A673 (cell line): ENCODE data around the gene TMEM185B. TPM values are rescaled to one million over a fixed set of nuclear protein-coding genes. Genes with fewer than 3 reads are reported as not detected.
A peak's percentile ranks its signal among the peaks of the same experiment; 100 is the strongest.
"Not testable (repeated sequence)": the region's sequence is repeated elsewhere in the genome, so short reads cannot be mapped to it uniquely, and the experiment has no call there.

Experiments used
- BruUV-seq: library from RNA; stranded (reverse); fragments of 400-500 nt; replicated peaks from 2 replicates; lab custom pipeline; 2021; lab: Mats Ljungman, UMichigan
- CTCF ChIA-PET: fragments of 300-600 bp; sonication (Branson Sonifier 250); formaldehyde crosslinking; loops from one replicate; lab custom pipeline; 2022; ENCODE audit warnings: antibody characterized with exemption; lab: Charles Lee
- POLR2A ChIA-PET: fragments of 300-600 bp; sonication (Branson Sonifier 250); formaldehyde crosslinking; loops from one replicate; lab custom pipeline; 2022; ENCODE audit warnings: antibody characterized with exemption; ENCODE audit not compliant: low non-redundant PET; lab: Charles Lee
- DNase-seq: peaks from one replicate; pipeline ENCODE4 v3.0.0-alpha.2; 2015; ENCODE audit warnings: low spot score
- H3K27ac ChIP-seq: fragments of 200-600 bp; sonication (generic); 2 replicates; pipeline ENCODE4 v1.5.1; 2016; ENCODE audit warnings: mixed run types, low read depth, mild to moderate bottlenecking, mixed read lengths, antibody characterized with exemption, low read length; ENCODE audit not compliant: poor library complexity, severe bottlenecking
- H3K27me3 ChIP-seq: fragments of 200-600 bp; sonication (generic); replicated peaks from 2 replicates; pipeline ENCODE4 v1.6.1; 2017; ENCODE audit warnings: mixed run types, low read depth, mild to moderate bottlenecking, mixed read lengths, antibody characterized with exemption, low read length; ENCODE audit not compliant: insufficient read depth, poor library complexity
- H3K36me3 ChIP-seq: fragments of 200-600 bp; sonication (generic); 2 replicates; pipeline ENCODE4 v1.6.1; 2016; ENCODE audit warnings: mixed run types, mild to moderate bottlenecking, mixed read lengths, antibody characterized with exemption, low read length; ENCODE audit not compliant: insufficient read depth, poor library complexity, severe bottlenecking
- H3K4me1 ChIP-seq: fragments of 200-600 bp; sonication (generic); 2 replicates; pipeline ENCODE4 v1.6.1; 2017; ENCODE audit warnings: mixed run types, mild to moderate bottlenecking, mixed read lengths, antibody characterized with exemption, low read length; ENCODE audit not compliant: insufficient read depth, poor library complexity, severe bottlenecking
- H3K4me3 ChIP-seq: fragments of 200-600 bp; sonication (generic); 2 replicates; pipeline ENCODE4 v1.5.1; 2016; ENCODE audit warnings: low read depth, mixed run types, mild to moderate bottlenecking, mixed read lengths, low read length; ENCODE audit not compliant: poor library complexity, severe bottlenecking
- H3K9me3 ChIP-seq: fragments of 200-600 bp; sonication (generic); 2 replicates; pipeline ENCODE4 v1.6.1; 2016; ENCODE audit warnings: mixed run types, low read depth, mild to moderate bottlenecking, mixed read lengths, antibody characterized with exemption, low read length; ENCODE audit not compliant: poor library complexity, severe bottlenecking
- CTCF ChIP-seq: fragments of 300-800, 200-600 bp; sonication (generic); conservative IDR thresholded peaks from 2 replicates; pipeline ENCODE4 v1.5.1; 2017; ENCODE audit warnings: low read depth, mild to moderate bottlenecking, antibody characterized with exemption, low read length, moderate library complexity, mixed read lengths
- EZH2 ChIP-seq: fragments of 200-600 bp; sonication (generic); IDR thresholded peaks from 2 replicates; pipeline ENCODE4 v1.6.1; 2017; ENCODE audit warnings: borderline replicate concordance, low read depth, mild to moderate bottlenecking, mixed read lengths, antibody characterized with exemption, low read length; ENCODE audit not compliant: poor library complexity, severe bottlenecking
- intact Hi-C: fragments of 100-400 bp; cut with micrococcal nuclease; formaldehyde crosslinking; loops from one replicate; pipeline ENCODE4 v1.10.0; 2022; ENCODE audit not compliant: unreplicated experiment
- total RNA-seq: library from RNA; stranded (reverse); gene quantifications from 2 replicates; pipeline ENCODE4 v1.2.3, GENCODE V29; 2021

Gene TMEM185B
- total RNA-seq, 1 experiment from 2014 or later: 34.5 TPM

GRCh38 chr2:120260736-120261135, 37.5 kb upstream of the TMEM185B start:
- ChIA-PET POLR2A (no interaction called here), CTCF (no interaction called here)
- H3K36me3 ChIP-seq: no peaks in the 10 kb centered on the region
- no peak overlapping the region for H3K4me3 ChIP-seq
- no peaks in the 10 kb centered on the region for H3K9me3 ChIP-seq
- intact Hi-C loops: no loop called here
- TF ChIP-seq EZH2 (no peak), CTCF (no peak)
- no peak for DNase-seq
- H3K4me1 ChIP-seq: peaks cover 26% of the 10 kb centered on the region
- H3K27ac ChIP-seq: no peak overlapping the region
- no TSS peak for BruUV-seq
- no peaks in the 10 kb centered on the region for H3K27me3 ChIP-seq

GRCh38 chr2:120259939-120260338, 36.7 kb upstream of the TMEM185B start:
- intact Hi-C loops: not testable (repeated sequence)

GRCh38 chr2:120258196-120258595, 35.0 kb upstream of the TMEM185B start:
- peaks cover 26% of the 10 kb centered on the region for H3K4me1 ChIP-seq
- peak overlapping the region; percentile 64 for H3K27ac ChIP-seq
- no peaks in the 10 kb centered on the region for H3K36me3 ChIP-seq
- H3K9me3 ChIP-seq: no peaks in the 10 kb centered on the region
- no peak for DNase-seq
- TF ChIP-seq CTCF (no peak), EZH2 (no peak)
- POLR2A ChIA-PET: interaction anchor here (0.5 kb wide), 1 partner anchor 100 kb away, joined by 4 read pairs; no protein-coding TSS in a partner anchor
- BruUV-seq: no TSS peak
- intact Hi-C loops: no loop called here
- no peak overlapping the region for H3K4me3 ChIP-seq
- H3K27me3 ChIP-seq: no peaks in the 10 kb centered on the region
- CTCF ChIA-PET: no interaction called here

More at GRCh38 chr2:120259939-120260338, 36.7 kb upstream of the TMEM185B start:
- H3K4me3 ChIP-seq, H3K27ac ChIP-seq, DNase-seq, BruUV-seq, H3K27me3 ChIP-seq, POLR2A ChIA-PET, H3K36me3 ChIP-seq, CTCF ChIA-PET, H3K9me3 ChIP-seq: not testable (repeated sequence)
- peaks cover 26% of the 10 kb centered on the region for H3K4me1 ChIP-seq

- POLR2A ChIA-PET: interaction anchor here (0.5 kb wide), 1 partner anchor 100 kb away, joined by 4 read pairs; no protein-coding TSS in a partner anchor
- BruUV-seq: no TSS peak
Measured at GRCh38 chr2:120257522-120257921, 34.3 kb upstream of the TMEM185B start.

More at GRCh38 chr2:120257522-120257921, 34.3 kb upstream of the TMEM185B start:
- peak; percentile 87 for DNase-seq
- Histone ChIP-seq H3K27ac (peak overlapping the region; percentile 64), H3K27me3 (no peaks in the 10 kb centered on the region), H3K4me3 (no peak overlapping the region), H3K4me1 (peaks cover 22% of the 10 kb centered on the region), H3K9me3 (no peaks in the 10 kb centered on the region), H3K36me3 (no peaks in the 10 kb centered on the region)
- CTCF ChIA-PET: no interaction called here
- intact Hi-C loops: no loop called here
- TF ChIP-seq EZH2 (no peak), CTCF (no peak)
